ENCODE data around the gene SERPING1.

The SERPING1 gene

GRCh38 chr11:57597461-57597915 is at the start of gene SERPING1:
Gene SERPING1, plus strand, starts transcription at chr11:57597685. Its CDS starts 586 bp downstream, at chr11:57598271.
- DNase-seq (ENCODE audit: low read depth in 2 of 2): no peak

GRCh38 chr11:57547854-57548377 is 49.6 kb upstream of the SERPING1 start:
- DNase-seq (ENCODE audit: low read depth in 2 of 2): no peak

- no peak for DNase-seq (ENCODE audit: low read depth in 2 of 2)
These were observed 47.5 kb upstream of the SERPING1 start for GRCh38 chr11:57549983-57550382.

- DNase-seq (ENCODE audit: low read depth in 2 of 2): no peak
These were observed 45.5 kb upstream of the SERPING1 start for GRCh38 chr11:57551941-57552340.

- no peak for DNase-seq (ENCODE audit: low read depth in 2 of 2)
These were observed 45.0 kb upstream of the SERPING1 start for GRCh38 chr11:57552479-57552878.

GRCh38 chr11:57555393-57555792 is 42.1 kb upstream of the SERPING1 start:
- DNase-seq (ENCODE audit: low read depth in 2 of 2): no peak

- no peak for DNase-seq (ENCODE audit: low read depth in 2 of 2)
These were observed 41.4 kb upstream of the SERPING1 start for GRCh38 chr11:57556041-57556440.

GRCh38 chr11:57560146-57560545 is 37.3 kb upstream of the SERPING1 start:
- no peak for DNase-seq (ENCODE audit: low read depth in 2 of 2)

GRCh38 chr11:57562596-57562995 is 34.9 kb upstream of the SERPING1 start:
- no peak for DNase-seq (ENCODE audit: low read depth in 2 of 2)

- DNase-seq (ENCODE audit: low read depth in 2 of 2): no peak
These were observed 31.2 kb upstream of the SERPING1 start for GRCh38 chr11:57566005-57566904.

GRCh38 chr11:57566905-57567514 is 30.5 kb upstream of the SERPING1 start:
- peak in 1 of 2 donors; percentile 29 for DNase-seq (ENCODE audit: low read depth in 2 of 2)

GRCh38 chr11:57567515-57568329 is 29.8 kb upstream of the SERPING1 start, which contains the start of gene UBE2L6:
Gene UBE2L6, minus strand, starts transcription at chr11:57567672. Its CDS starts 61 bp downstream, at chr11:57567611.
- peak; percentile 38 to 54 for DNase-seq (ENCODE audit: low read depth in 2 of 2)

GRCh38 chr11:57568330-57568766 is 29.1 kb upstream of the SERPING1 start:
- peak; percentile 61 to 68 for DNase-seq (ENCODE audit: low read depth in 2 of 2)

- DNase-seq (ENCODE audit: low read depth in 2 of 2): no peak
These were observed 25.9 kb upstream of the SERPING1 start for GRCh38 chr11:57571606-57572005.

- DNase-seq (ENCODE audit: low read depth in 2 of 2): no peak
These were observed 23.4 kb upstream of the SERPING1 start for GRCh38 chr11:57574061-57574460.

GRCh38 chr11:57584341-57584740 is 13.1 kb upstream of the SERPING1 start:
- DNase-seq (ENCODE audit: low read depth in 2 of 2): no peak

GRCh38 chr11:57585301-57585700 is 12.2 kb upstream of the SERPING1 start:
- no peak for DNase-seq (ENCODE audit: low read depth in 2 of 2)

- DNase-seq (ENCODE audit: low read depth in 2 of 2): no peak
These were observed 10.7 kb upstream of the SERPING1 start for GRCh38 chr11:57586711-57587245.

- no peak for DNase-seq (ENCODE audit: low read depth in 2 of 2)
These were observed 9.3 kb upstream of the SERPING1 start for GRCh38 chr11:57588046-57588710.

- no peak for DNase-seq (ENCODE audit: low read depth in 2 of 2)
These were observed 1.1 kb upstream of the SERPING1 start for GRCh38 chr11:57596266-57596885.

All from stimulated activated CD8-positive, alpha-beta memory T cell treated with anti-CD3 and anti-CD28 coated beads, Interleukin-15, amount 100 ng/mL, for 4 hours (primary cell).